GM23338 (cell line): Measurements from ENCODE around the gene LTBP2. TPM values are rescaled to one million over a fixed set of nuclear protein-coding genes. Genes with fewer than 3 reads are reported as not detected.

Experiments used
- ATAC-seq: fragments of 200-7000 bp; cut with Tn5 transposase; 3 replicates; pipeline ENCODE4 v1.9.1; 2020
- DNase-seq: peaks from one replicate; pipeline ENCODE4 v3.0.0-alpha.2; 2015; ENCODE audit warnings: low spot score
- H2AFZ ChIP-seq: fragments of 200-600 bp; sonication (generic); 2 replicates; pipeline ENCODE4 v1.8.0; 2016; ENCODE audit warnings: antibody characterized with exemption, mild to moderate bottlenecking, moderate library complexity
- H3F3A ChIP-seq: fragments of 200-600 bp; sonication (generic); replicated peaks from 2 replicates; pipeline ENCODE4 v1.8.0; 2017; ENCODE audit warnings: antibody characterized with exemption, mixed run types, low read depth
- H3K27ac ChIP-seq: fragments of 200-600 bp; sonication (generic); 2 replicates; pipeline ENCODE4 v1.6.1; 2016; ENCODE audit warnings: low read depth
- H3K27me3 ChIP-seq: fragments of 200-600 bp; sonication (generic); 2 replicates; pipeline ENCODE4 v1.8.0; 2016; ENCODE audit warnings: mild to moderate bottlenecking, mixed run types, moderate library complexity; ENCODE audit not compliant: insufficient read depth
- H3K36me3 ChIP-seq: fragments of 200-600 bp; sonication (generic); 2 replicates; pipeline ENCODE4 v1.8.0; 2016; ENCODE audit warnings: mild to moderate bottlenecking; ENCODE audit not compliant: insufficient read depth
- H3K4me1 ChIP-seq: fragments of 200-600 bp; sonication (generic); 2 replicates; pipeline ENCODE4 v1.8.0; 2016; ENCODE audit warnings: mild to moderate bottlenecking, moderate library complexity; ENCODE audit not compliant: insufficient read depth
- H3K4me2 ChIP-seq: fragments of 200-600 bp; sonication (generic); 2 replicates; pipeline ENCODE4 v1.7.1; 2017; ENCODE audit warnings: mixed run types
- H3K4me3 ChIP-seq: fragments of 200-600 bp; sonication (generic); 2 replicates; pipeline ENCODE4 v1.6.1; 2016; ENCODE audit warnings: mixed run types
- H3K79me2 ChIP-seq: fragments of 200-600 bp; sonication (generic); replicated peaks from 2 replicates; pipeline ENCODE4 v1.8.0; 2017; ENCODE audit warnings: mild to moderate bottlenecking; ENCODE audit not compliant: insufficient read depth
- H3K9me2 ChIP-seq: fragments of 200-600 bp; sonication (generic); 2 replicates; pipeline ENCODE4 v1.8.0; 2017; ENCODE audit not compliant: insufficient read depth
- H4K20me1 ChIP-seq: fragments of 200-600 bp; sonication (generic); replicated peaks from 2 replicates; pipeline ENCODE4 v1.8.0; 2017; ENCODE audit warnings: mild to moderate bottlenecking; ENCODE audit not compliant: insufficient read depth
- H3K27ac Mint-ChIP-seq: 2 replicates; pipeline ENCODE4 v1.8.0; 2020; ENCODE audit warnings: inconsistent platforms, mild to moderate bottlenecking, moderate library complexity, mixed read lengths
- H3K27me3 Mint-ChIP-seq: 3 replicates; pipeline ENCODE4 v1.8.0; 2022; ENCODE audit warnings: low read depth, mild to moderate bottlenecking, moderate library complexity, mixed read lengths, inconsistent platforms; ENCODE audit not compliant: insufficient read depth, poor library complexity
- H3K36me3 Mint-ChIP-seq: 3 replicates; pipeline ENCODE4 v1.8.0; 2021; ENCODE audit warnings: low read depth, mild to moderate bottlenecking, inconsistent platforms, moderate library complexity, mixed read lengths
- H3K4me1 Mint-ChIP-seq: 3 replicates; pipeline ENCODE4 v1.8.0; 2020; ENCODE audit warnings: mild to moderate bottlenecking, inconsistent platforms, mixed read lengths
- H3K4me3 Mint-ChIP-seq: 3 replicates; pipeline ENCODE4 v1.8.0; 2021; ENCODE audit warnings: moderate library complexity, mild to moderate bottlenecking, inconsistent platforms, mixed read lengths
- H3K9me3 Mint-ChIP-seq: 3 replicates; pipeline ENCODE4 v1.8.0; 2020; ENCODE audit warnings: moderate library complexity, mild to moderate bottlenecking, inconsistent platforms, mixed read lengths
- CREB1 ChIP-seq: fragments of 250-450 bp; sonication (Bioruptor Pico); IDR thresholded peaks from 2 replicates; pipeline ENCODE4 v1.5.0; 2020; ENCODE audit warnings: low read depth, mild to moderate bottlenecking, moderate library complexity
- ETS1 ChIP-seq: IDR thresholded peaks from 2 replicates; pipeline ENCODE4 v1.6.1; 2016; ENCODE audit warnings: antibody characterized with exemption
- EZH2phosphoT487 ChIP-seq: fragments of 200-600 bp; sonication (generic); IDR thresholded peaks from one replicate; pipeline ENCODE4 v1.8.1; 2018; ENCODE audit warnings: antibody characterized with exemption; ENCODE audit not compliant: unreplicated experiment
- JUNB ChIP-seq: IDR thresholded peaks from one replicate; pipeline ENCODE4 v1.6.1; 2016; ENCODE audit warnings: antibody characterized with exemption; ENCODE audit not compliant: unreplicated experiment
- NANOG ChIP-seq: IDR thresholded peaks from 2 replicates; pipeline ENCODE4 v1.6.1; 2016; ENCODE audit warnings: antibody characterized with exemption, borderline replicate concordance
- POLR2AphosphoS5 ChIP-seq: IDR thresholded peaks from 2 replicates; pipeline ENCODE4 v1.6.1; 2016; ENCODE audit warnings: antibody characterized with exemption, low read depth
- REST ChIP-seq: IDR thresholded peaks from one replicate; pipeline ENCODE4 v1.6.1; 2018; ENCODE audit warnings: antibody characterized with exemption; ENCODE audit not compliant: unreplicated experiment
- STAT1 ChIP-seq: IDR thresholded peaks from one replicate; pipeline ENCODE4 v1.6.1; 2016; ENCODE audit warnings: antibody characterized with exemption; ENCODE audit not compliant: unreplicated experiment
- ZNF114 ChIP-seq: fragments of 250-450 bp; sonication (Bioruptor Pico); IDR thresholded peaks from 2 replicates; pipeline ENCODE4 v1.5.0; 2020; ENCODE audit warnings: mild to moderate bottlenecking, moderate library complexity
- polyA plus RNA-seq: library from polyadenylated mRNA; unstranded; fragments of >200 nt; fragmentation: Nextera tagmentation; extraction: Ambion mirVana; gene quantifications from 2 replicates; pipeline ENCODE4 v1.2.1, GENCODE V29; 2016
- total RNA-seq: library from RNA; depleted of rRNA; stranded (reverse); fragments of >200 nt; shearing (Covaris generic); gene quantifications from 2 replicates; pipeline ENCODE4 v1.2.3, GENCODE V29; 2014

Gene LTBP2
- total and polyA plus RNA-seq, 2 experiments from 2014 or later = 0.27 to 0.49 TPM

- H3K79me2 ChIP-seq = no peaks in the 10 kb centered on the region
- Mint-ChIP-seq H3K36me3 (no peaks in the 10 kb centered on the region), H3K9me3 (no peaks in the 10 kb centered on the region), H3K27ac (no peak overlapping the region), H3K4me1 (peaks cover 6% of the 10 kb centered on the region), H3K4me3 (no peak overlapping the region), H3K27me3 (peaks cover 6% of the 10 kb centered on the region)
- H3F3A ChIP-seq = no peaks in the 10 kb centered on the region
- no peak for TF ChIP-seq REST
- TF ChIP-seq POLR2AphosphoS5 = no peak
- TF ChIP-seq STAT1 = no peak
- TF ChIP-seq EZH2phosphoT487 = no peak
- no peak for TF ChIP-seq NANOG
- TF ChIP-seq CREB1 (CRISPR knock-in tag) = no peak
- no peak for TF ChIP-seq ZNF114 (CRISPR knock-in tag)
- ATAC-seq = peak; percentile 25
- no peaks in the 10 kb centered on the region for H3K9me2 ChIP-seq
- H4K20me1 ChIP-seq = no peaks in the 10 kb centered on the region
- no peaks in the 10 kb centered on the region for H3K4me1 ChIP-seq
- H3K4me3 ChIP-seq = no peak overlapping the region
- H3K4me2 ChIP-seq = no peak overlapping the region
- H3K36me3 ChIP-seq = no peaks in the 10 kb centered on the region
- H2AFZ ChIP-seq = no peak overlapping the region
- H3K27ac ChIP-seq = no peak overlapping the region
- no peaks in the 10 kb centered on the region for H3K27me3 ChIP-seq
- DNase-seq = no peak
Measured at GRCh38 chr14:74524076-74524811, 87.8 kb downstream of the LTBP2 start.

- Mint-ChIP-seq H3K4me3 (no peak overlapping the region), H3K4me1 (peaks cover 6% of the 10 kb centered on the region), H3K36me3 (no peaks in the 10 kb centered on the region), H3K27me3 (peaks cover 4% of the 10 kb centered on the region), H3K27ac (no peak overlapping the region), H3K9me3 (no peaks in the 10 kb centered on the region)
- H3K4me2 ChIP-seq = no peak overlapping the region
- H2AFZ ChIP-seq = no peak overlapping the region
- H3K36me3 ChIP-seq = no peaks in the 10 kb centered on the region
- no peak overlapping the region for H3K4me3 ChIP-seq
- no peak overlapping the region for H3K27ac ChIP-seq
- H4K20me1 ChIP-seq = no peaks in the 10 kb centered on the region
- H3K4me1 ChIP-seq = no peaks in the 10 kb centered on the region
- DNase-seq = no peak
- no peaks in the 10 kb centered on the region for H3K9me2 ChIP-seq
- TF ChIP-seq ETS1 = no peak
- TF ChIP-seq ZNF114 (CRISPR knock-in tag) = no peak
- no peak for TF ChIP-seq CREB1 (CRISPR knock-in tag)
- no peak for TF ChIP-seq JUNB
- no peaks in the 10 kb centered on the region for H3K79me2 ChIP-seq
- no peaks in the 10 kb centered on the region for H3F3A ChIP-seq
- ATAC-seq = no peak
- H3K27me3 ChIP-seq = no peaks in the 10 kb centered on the region
Measured at GRCh38 chr14:74522740-74523139, 89.3 kb downstream of the LTBP2 start.
